HG03196 (cell line): ENCODE data around the gene CARD14.

Experiments used
- ATAC-seq: cut with Tn5 transposase; IDR thresholded peaks from one replicate; pipeline ENCODE4 v1.9.1; 2021; ENCODE audit not compliant: unreplicated experiment

CARD14 gene

GRCh38 chr17:80169784-80170500 is at the start of gene CARD14:
TSS of gene CARD14 (plus strand) at chr17:80170030. CDS start at chr17:80181439, 11,409 bp downstream.
- no peak for ATAC-seq

- no peak for ATAC-seq
These were observed 47.7 kb upstream of the CARD14 start for GRCh38 chr17:80122026-80122575.

- no peak for ATAC-seq
These were observed 46.8 kb upstream of the CARD14 start for GRCh38 chr17:80122926-80123505.

- no peak for ATAC-seq
These were observed 46.0 kb upstream of the CARD14 start for GRCh38 chr17:80123791-80124190.

GRCh38 chr17:80124351-80124981 is 45.4 kb upstream of the CARD14 start:
- ATAC-seq: no peak

GRCh38 chr17:80125656-80126448 is 44.0 kb upstream of the CARD14 start:
- no peak for ATAC-seq

- ATAC-seq: no peak
These were observed 43.4 kb upstream of the CARD14 start for GRCh38 chr17:80126449-80126715.

- ATAC-seq: no peak
These were observed 40.7 kb upstream of the CARD14 start for GRCh38 chr17:80129006-80129565.

GRCh38 chr17:80130992-80131391 is 38.8 kb upstream of the CARD14 start:
- ATAC-seq: no peak

GRCh38 chr17:80132906-80133625 is 36.8 kb upstream of the CARD14 start:
- ATAC-seq: no peak

GRCh38 chr17:80133626-80133970 is 36.2 kb upstream of the CARD14 start:
- ATAC-seq: no peak

- ATAC-seq: no peak
These were observed 32.7 kb upstream of the CARD14 start for GRCh38 chr17:80137131-80137530.

GRCh38 chr17:80138856-80139426 is 30.9 kb upstream of the CARD14 start:
- ATAC-seq: no peak

- ATAC-seq: no peak
These were observed 28.2 kb upstream of the CARD14 start for GRCh38 chr17:80141463-80142165.

GRCh38 chr17:80142929-80143328 is 26.9 kb upstream of the CARD14 start:
- no peak for ATAC-seq

GRCh38 chr17:80145076-80146075 is 24.5 kb upstream of the CARD14 start:
- no peak for ATAC-seq

- peak; percentile 16 for ATAC-seq
These were observed 23.5 kb upstream of the CARD14 start for GRCh38 chr17:80146121-80147034.
